GM18505 (cell line): ENCODE data around the gene PAQR3.

Experiments
- ATAC-seq: cut with Tn5 transposase; IDR thresholded peaks from one replicate; pipeline ENCODE4 v1.9.1; 2021; ENCODE audit not compliant: unreplicated experiment
- POLR2A ChIP-seq: IDR thresholded peaks from 4 replicates; pipeline ENCODE4 v1.6.1; 2011; ENCODE audit warnings: borderline replicate concordance; ENCODE audit not compliant: insufficient read depth, insufficient read length; ENCODE audit errors: extremely low read depth

PAQR3 gene, protein sequence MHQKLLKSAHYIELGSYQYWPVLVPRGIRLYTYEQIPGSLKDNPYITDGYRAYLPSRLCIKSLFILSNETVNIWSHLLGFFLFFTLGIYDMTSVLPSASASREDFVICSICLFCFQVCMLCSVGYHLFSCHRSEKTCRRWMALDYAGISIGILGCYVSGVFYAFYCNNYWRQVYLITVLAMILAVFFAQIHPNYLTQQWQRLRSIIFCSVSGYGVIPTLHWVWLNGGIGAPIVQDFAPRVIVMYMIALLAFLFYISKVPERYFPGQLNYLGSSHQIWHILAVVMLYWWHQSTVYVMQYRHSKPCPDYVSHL

DNA sequence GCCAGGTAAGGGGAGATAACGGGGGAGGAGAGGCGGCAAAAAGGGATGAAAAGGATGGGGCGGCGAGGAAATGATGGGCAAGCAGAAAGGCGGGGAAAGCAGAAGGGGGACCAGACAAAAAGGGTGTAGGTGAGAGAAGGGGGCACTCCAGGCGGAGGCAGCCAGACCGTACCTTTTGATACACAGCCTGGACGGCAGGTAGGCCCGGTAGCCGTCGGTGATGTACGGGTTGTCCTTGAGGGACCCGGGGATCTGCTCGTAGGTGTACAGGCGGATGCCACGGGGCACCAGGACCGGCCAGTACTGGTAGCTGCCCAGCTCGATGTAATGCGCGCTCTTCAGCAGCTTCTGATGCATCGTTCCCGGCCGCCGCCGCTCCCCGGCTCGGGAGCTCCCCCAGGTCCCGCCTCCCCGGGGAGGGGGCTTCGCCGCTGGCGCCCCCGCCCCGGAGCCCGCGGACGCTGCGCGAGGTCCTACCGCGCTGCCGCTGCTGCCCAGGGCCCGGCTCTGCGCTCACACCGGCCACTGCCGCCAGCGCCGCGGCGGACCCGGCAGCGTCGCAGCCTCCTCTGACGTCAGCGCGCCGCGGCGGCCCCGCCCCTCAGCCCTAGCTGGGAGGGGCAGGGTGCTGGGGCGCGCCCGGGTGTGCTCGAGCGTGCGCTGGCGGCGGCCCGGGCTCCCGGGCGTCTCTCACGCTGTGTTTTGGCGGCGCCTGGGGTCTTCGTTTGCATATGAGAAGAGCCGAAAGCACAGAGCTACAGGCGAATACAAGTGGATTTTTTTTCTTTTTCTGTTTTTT, at the start of gene PAQR3:
Gene PAQR3 (minus strand): TSS at position 571 of the 799 bp plus-strand sequence. CDS start 214 bp downstream, at position 357.
- ATAC-seq, result peak; percentile 99
- peak; percentile 87 for TF ChIP-seq POLR2A

DNA sequence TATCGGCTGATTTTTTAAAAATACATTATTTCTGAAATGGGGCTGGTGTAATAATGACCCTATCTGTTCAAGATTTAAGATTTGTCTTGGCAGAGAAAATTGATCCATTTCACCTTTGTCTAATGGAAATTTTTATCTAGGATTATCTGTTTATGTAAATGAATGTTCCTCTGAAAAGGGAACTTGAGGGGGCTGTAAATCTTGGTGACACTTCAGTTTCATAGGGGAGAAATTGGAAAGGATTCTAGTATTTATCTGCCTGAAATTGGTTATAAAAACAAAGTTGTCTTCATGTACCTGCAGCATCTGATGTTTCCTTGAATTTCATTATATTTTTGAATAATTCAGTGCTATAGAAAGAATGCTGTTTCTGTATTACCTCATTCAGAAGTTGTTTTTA, 48.4 kb upstream of the PAQR3 start:
- ATAC-seq, result no peak
- TF ChIP-seq POLR2A, result no peak

DNA sequence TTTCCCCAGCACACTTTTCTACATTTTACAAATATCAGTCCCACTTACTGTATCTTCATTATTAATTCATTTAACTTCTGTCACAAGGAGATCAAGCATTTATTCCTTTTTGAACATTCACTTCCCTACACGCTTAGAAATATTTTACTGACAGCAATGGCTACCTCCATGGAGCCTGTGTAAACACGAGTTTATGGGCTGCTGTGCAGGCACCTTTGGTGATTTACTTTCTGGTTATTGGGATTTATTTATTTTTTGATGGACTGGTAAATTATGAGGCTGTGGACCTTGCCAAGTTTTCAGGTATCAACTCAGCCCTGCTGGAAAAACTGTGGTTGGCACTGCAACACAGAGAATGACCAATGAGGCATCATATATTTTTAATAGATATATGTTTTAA, 45.4 kb upstream of the PAQR3 start:
- no peak for ATAC-seq
- no peak for TF ChIP-seq POLR2A

DNA sequence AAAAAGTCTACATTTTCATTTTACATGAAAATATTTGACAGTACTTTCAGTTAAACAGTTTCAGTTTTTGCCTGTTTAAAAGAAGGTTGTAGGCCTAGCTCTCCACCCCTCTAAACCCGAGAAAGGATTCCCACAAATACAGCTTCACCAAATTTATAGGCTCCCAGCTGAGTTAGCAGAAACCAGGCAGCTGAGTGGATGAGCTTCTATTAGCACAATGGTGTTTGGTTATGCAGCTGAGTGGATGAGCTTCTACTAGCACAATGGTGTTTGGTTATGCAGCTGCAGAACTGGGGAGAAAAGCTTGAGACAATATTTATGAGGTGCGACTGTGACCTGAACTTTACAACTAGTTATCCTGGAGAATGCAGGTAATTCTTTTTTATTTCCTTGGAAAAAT, 36.6 kb upstream of the PAQR3 start:
- TF ChIP-seq POLR2A, result no peak
- ATAC-seq, result no peak

DNA sequence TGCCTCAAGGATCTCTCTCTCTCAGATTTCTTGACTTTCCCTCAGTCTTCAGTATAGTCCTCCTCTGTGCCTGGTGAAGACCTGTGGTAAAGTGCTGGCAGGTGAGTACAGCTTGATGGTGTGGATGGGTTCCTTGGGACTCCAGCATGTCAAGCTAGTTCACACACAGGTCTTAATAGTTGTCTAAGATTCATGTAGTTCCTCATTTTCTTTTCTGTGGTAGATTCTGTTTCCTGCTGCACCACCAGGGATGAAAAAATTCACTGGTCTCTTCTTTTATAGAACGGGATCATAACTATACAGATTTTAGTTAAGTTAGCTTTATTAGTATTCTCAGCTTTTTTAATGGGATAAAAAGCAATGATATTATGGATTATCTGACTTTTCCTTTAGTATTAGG, 32.5 kb upstream of the PAQR3 start:
- no peak for TF ChIP-seq POLR2A
- ATAC-seq, result no peak

DNA sequence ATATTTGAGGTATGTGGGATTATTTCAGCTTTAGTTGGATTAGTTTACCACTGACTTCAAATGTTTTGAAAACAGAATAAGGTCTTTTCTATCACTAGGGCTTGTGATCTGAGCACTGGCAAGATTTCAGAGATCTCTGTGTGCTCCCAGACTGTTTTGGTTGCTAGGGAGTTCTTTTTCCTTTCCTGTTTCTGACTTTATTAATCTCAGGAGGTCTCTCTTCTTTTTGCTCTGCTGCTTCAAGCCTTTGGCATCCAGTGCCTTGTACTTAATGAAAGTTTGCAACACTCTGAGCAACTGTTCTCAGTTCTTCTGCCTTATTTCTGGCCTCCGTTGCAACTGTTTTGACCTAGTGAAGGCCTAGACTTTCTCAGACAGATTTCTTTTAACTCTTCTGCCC, 32.1 kb upstream of the PAQR3 start:
- TF ChIP-seq POLR2A, result no peak
- no peak for ATAC-seq

DNA sequence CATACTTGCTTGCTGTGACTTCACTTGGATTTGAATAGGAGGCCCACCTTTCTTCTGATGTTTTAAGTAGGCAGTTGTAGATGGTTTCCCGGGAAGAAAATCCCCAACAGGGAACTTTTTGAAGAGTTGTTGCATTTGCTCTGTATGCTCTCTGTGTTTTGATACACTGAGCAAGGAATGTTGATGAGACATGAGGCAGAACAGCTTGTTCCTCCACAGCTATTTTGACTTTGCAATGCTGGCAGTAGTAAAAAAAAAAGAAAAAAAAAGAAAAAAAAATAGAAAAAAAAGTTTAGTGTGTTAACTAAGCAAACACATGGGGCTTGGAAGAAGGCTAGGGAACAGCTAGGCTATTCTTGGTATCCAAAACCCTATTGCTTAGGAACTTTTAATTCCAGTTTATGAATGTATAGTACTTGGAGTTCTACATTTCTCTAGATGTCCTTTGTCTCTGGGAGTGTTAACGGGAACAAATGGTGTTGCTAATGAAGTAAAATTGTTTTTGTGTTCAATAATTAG, 23.4 kb upstream of the PAQR3 start:
- TF ChIP-seq POLR2A, result no peak
- ATAC-seq, result no peak

DNA sequence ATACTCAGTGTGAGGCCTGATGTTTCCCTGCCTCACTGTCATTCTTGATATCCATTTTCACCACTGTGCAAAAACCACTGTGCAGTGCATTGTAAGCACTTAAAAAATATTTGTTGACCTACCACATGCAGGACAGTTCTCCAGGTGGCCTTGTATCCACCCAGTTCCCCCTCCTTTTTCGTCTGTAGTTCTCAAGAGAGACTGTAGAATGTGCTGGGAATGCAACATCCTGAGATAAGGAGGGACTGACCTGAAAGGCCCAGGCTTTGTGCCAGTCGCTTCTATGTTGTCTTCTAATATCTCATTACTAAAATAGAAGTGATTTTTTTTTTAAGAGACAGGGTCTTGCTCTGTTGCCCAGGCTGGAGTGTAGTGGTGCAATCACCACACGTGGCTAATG, 21.7 kb upstream of the PAQR3 start:
- no peak for TF ChIP-seq POLR2A
- no peak for ATAC-seq

DNA sequence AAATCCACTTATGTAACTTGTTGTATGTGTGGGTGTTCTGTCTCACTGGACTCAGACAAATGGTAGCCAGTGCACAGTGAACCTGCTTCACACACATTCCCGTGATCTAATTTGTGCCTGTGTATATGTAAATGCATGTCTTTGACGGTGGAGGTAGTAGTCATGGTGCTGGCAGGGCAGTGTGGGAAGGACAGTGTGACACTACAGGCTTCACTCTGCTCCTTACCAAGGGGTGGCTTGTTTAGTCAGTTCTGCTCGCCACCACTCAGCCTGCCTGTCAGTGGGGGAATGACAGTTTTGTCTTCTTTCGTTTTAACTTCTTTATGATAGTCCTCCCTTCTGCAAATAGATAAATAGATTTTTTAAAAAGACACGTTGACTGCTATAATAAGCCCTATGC, 17.7 kb upstream of the PAQR3 start:
- no peak for TF ChIP-seq POLR2A
- no peak for ATAC-seq

DNA sequence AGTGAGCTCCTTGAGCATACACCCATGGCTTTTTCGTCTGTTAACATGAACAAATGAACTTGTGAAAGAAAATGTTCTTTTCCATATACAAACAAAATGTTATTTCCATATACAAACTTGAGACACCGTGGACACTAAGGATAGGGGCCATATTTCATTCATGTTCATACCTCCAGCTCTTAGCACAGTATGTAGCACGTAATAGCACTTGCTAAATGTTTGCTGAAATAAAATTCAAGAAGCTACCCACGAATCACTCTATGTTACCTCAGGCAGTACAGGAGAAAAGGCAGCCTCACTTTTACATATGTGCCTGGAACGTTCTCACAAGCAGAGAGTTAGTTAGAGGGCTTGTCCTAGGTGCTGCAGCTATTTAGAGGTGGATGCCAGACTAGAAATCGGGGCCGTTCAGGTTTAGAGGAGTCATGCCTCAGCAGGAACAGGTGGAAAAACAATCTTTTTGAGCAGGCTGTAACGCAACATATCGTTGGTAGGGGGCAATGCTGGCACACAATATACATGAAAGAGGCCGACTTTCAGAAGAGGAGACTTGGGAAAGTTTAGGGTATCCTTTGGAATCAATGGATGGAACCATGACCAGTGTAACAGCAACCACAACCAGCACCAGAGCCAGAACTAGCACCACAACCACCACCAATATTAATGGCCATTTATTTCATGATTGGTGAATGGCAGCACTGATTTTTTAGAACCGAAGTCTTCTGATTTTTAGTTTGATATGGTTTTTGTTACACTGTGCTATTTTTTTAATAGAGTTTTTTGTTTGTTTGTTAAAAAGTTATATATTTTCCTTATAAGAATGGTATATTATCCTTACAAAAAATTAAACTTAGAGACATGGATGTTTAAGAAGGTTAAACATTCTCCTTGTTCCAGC, 14.8 kb upstream of the PAQR3 start:
- TF ChIP-seq POLR2A, result no peak
- ATAC-seq, result no peak

DNA sequence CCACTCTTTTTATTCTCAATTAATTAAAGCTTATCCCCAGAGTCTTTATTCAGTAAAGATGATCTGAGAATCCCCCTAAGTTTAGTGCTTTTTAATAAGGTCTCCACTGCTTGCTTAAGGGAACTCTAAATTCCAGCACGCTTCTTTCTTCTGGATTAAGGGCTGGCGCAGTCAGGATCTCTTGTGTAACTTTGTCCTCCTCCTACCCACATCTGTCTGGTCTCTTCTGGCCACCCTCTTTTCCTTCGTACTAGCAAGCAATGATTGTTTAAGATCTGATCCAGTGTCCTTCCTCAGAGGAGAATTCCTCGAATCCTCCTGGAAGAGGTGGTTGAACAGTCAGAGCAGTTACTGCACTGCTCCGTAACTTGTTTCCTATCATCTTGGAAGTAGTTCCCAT, 14.0 kb upstream of the PAQR3 start:
- no peak for TF ChIP-seq POLR2A

DNA sequence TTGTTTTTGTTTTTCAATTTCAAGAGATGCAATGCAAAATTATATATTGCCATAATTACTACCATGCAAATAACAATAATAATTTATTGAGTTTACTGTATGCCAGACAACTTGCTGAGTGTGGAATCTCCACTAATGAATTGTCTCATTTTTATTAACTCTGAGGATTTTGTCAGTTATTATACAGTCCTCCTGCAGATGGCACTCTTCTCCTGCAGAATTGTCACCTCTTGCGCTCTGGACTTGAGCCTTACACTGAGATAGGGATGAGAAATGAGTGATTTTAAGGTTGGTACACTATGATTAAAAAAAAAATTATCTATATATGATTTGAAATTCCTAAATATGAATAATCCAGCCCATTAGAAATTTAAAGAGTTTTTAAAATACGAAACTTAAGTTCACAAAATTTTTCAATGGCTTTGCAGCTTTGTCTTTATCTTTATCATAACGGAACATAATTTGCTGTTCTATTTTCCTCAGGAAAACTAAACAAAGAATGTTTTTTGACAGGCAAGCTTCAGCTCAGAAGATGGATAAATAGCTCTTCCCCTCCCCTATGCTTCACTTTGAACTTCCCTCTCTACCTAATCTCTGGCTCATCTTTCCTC, 12.7 kb upstream of the PAQR3 start:
- no peak for TF ChIP-seq POLR2A
- ATAC-seq, result no peak

More for the DNA sequence above, 14.0 kb upstream of the PAQR3 start:
- no peak for ATAC-seq

DNA sequence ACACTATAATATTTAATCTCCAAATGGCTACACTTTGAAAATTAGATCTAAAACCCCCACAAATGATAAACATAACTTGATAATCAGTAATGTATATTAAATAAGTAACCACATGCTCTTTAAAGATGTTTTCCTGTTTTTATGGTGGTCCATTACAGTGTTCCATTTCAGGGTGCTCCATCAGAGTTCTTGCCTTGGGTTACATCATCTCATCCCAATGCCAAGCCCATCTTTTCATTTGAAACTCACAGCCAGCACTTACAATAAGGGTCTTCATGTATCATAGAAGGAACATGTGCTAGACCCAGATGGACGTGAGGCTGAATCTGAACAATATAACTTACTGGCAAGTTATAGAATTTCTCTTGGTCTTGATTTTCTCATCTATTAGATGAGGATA, 10.5 kb upstream of the PAQR3 start:
- TF ChIP-seq POLR2A, result no peak

More for the DNA sequence above, 10.5 kb upstream of the PAQR3 start:
- ATAC-seq, result no peak
